ENCODE data around the gene ABCC9.

DNA sequence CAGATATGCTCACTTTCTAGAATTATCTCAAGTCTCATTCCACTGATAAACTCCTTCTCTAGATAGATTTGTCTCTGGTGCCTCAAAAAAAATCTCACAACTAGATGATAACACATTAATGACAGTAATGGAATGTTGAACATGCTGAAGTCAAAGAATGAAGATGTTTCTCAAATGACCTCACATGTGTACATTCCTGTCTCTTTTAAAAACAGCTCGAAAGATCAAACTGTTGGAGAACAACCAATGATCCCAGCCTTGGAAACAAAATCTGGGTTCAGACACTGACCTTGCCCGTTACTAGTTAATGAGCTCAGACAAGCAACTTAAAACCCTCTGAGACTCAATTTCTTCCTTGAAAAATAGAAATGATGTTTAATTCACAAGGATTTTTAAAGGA is 122.0 kb downstream of the ABCC9 start:
- TF ChIP-seq CTCF (IDR thresholded peaks at IDR 0.05) (no peak), POLR2A (IDR thresholded peaks at IDR 0.05) (no peak)

Measured in Peyer's patch (tissue), 4 donors.